HepG2 (cell line): Measurements from ENCODE around the gene SURF2. TPM values are rescaled to one million over a fixed set of nuclear protein-coding genes. Genes with fewer than 3 reads are reported as not detected.

Experiments used
- CCDC6 ChIP-seq: sonication (generic); formaldehyde crosslinking; IDR thresholded peaks from 2 replicates; pipeline ENCODE4 v1.8.1; 2022; ENCODE audit warnings: mild to moderate bottlenecking, missing genetic modification reagents, moderate library complexity
- CREB3 ChIP-seq: sonication (generic); formaldehyde crosslinking; IDR thresholded peaks from 2 replicates; pipeline ENCODE4 v1.5.0; 2020; ENCODE audit warnings: missing genetic modification reagents
- ERF ChIP-seq: IDR thresholded peaks from 2 replicates; pipeline ENCODE4 v1.6.1; 2018; ENCODE audit warnings: missing biosample characterization, missing genetic modification reagents
- HHEX ChIP-seq: IDR thresholded peaks from 2 replicates; pipeline ENCODE4 v1.6.1; 2016; ENCODE audit warnings: control low read depth
- MAX ChIP-seq: IDR thresholded peaks from 2 replicates; pipeline ENCODE4 v1.6.1; 2012; ENCODE audit warnings: inconsistent platforms
- MIER3 ChIP-seq: IDR thresholded peaks from 2 replicates; pipeline ENCODE4 v1.6.1; 2016; ENCODE audit warnings: missing compliant biosample characterization, borderline replicate concordance
- REL ChIP-seq: sonication (generic); formaldehyde crosslinking; conservative IDR thresholded peaks from 2 replicates; pipeline ENCODE4 v1.8.0; 2022; ENCODE audit warnings: mild to moderate bottlenecking, missing genetic modification reagents, moderate library complexity
- SALL1 ChIP-seq: sonication (generic); formaldehyde crosslinking; IDR thresholded peaks from 2 replicates; pipeline ENCODE4 v1.8.0; 2022; ENCODE audit warnings: mild to moderate bottlenecking, missing genetic modification reagents
- SAP130 ChIP-seq: IDR thresholded peaks from 2 replicates; pipeline ENCODE4 v1.6.1; 2016; ENCODE audit warnings: low read depth
- SOX6 ChIP-seq, 2 experiments: fragments of 450-650 bp in 1 of 2; sonication (generic) in 1 of 2; formaldehyde crosslinking in 1 of 2; IDR thresholded peaks; 2 replicates each; pipeline versions ENCODE4 v1.4.0 to v1.6.1; 2017 to 2020; ENCODE audit warnings: antibody characterized with exemption in 1 of 2, mild to moderate bottlenecking in 1 of 2, missing genetic modification reagents in 1 of 2
- TAF1 ChIP-seq: sonication (generic); formaldehyde crosslinking; IDR thresholded peaks from 2 replicates; pipeline ENCODE4 v1.4.0; 2020; ENCODE audit warnings: missing genetic modification reagents
- TFE3 ChIP-seq: IDR thresholded peaks from 2 replicates; pipeline ENCODE4 v1.6.1; 2016
- UBTF ChIP-seq: sonication (generic); formaldehyde crosslinking; IDR thresholded peaks from 2 replicates; pipeline ENCODE4 v1.4.0; 2020; ENCODE audit warnings: mild to moderate bottlenecking, missing genetic modification reagents
- ZBTB14 ChIP-seq: sonication (generic); formaldehyde crosslinking; IDR thresholded peaks from 2 replicates; pipeline ENCODE4 v1.4.0; 2020; ENCODE audit warnings: missing genetic modification reagents
- ZNF207 ChIP-seq: fragments of 450-650 bp; IDR thresholded peaks from 2 replicates; pipeline ENCODE4 v1.6.1; 2016; ENCODE audit warnings: antibody characterized with exemption, borderline replicate concordance
- ZNF431 ChIP-seq: sonication (generic); formaldehyde crosslinking; IDR thresholded peaks from 2 replicates; pipeline ENCODE4 v1.9.0; 2022; ENCODE audit warnings: missing genetic modification reagents, low read depth, mild to moderate bottlenecking, borderline replicate concordance
- ZNF558 ChIP-seq: sonication (generic); formaldehyde crosslinking; IDR thresholded peaks from 2 replicates; pipeline ENCODE4 v1.9.0; 2022; ENCODE audit warnings: mild to moderate bottlenecking, missing genetic modification reagents, borderline replicate concordance
- ZNF768 ChIP-seq: sonication (generic); formaldehyde crosslinking; IDR thresholded peaks from 2 replicates; pipeline ENCODE4 v1.4.0; 2020; ENCODE audit warnings: missing genetic modification reagents
- ZNF777 ChIP-seq: sonication (generic); formaldehyde crosslinking; IDR thresholded peaks from 2 replicates; pipeline ENCODE4 v1.4.0; 2020; ENCODE audit warnings: missing genetic modification reagents
- ZNF800 ChIP-seq: sonication (generic); formaldehyde crosslinking; IDR thresholded peaks from 2 replicates; pipeline ENCODE4 v1.4.0; 2020; ENCODE audit warnings: missing genetic modification reagents
- polyA plus RNA-seq, 8 experiments: library from polyadenylated mRNA; depleted of rRNA in 3 of 8; stranded (reverse) in 7 of 8; unstranded in 1 of 8; fragments of >200 nt; fragmentation: Illumina TruSeq in 4 of 8; extraction: Trizol in 4 of 8; gene quantifications; 2 replicates each; pipeline versions ENCODE4 v1.2.1 to v1.2.3, GENCODE V29; 2011 to 2016; ENCODE audit warnings: low read depth in 4 of 8, missing spikeins in 1 of 8, mixed read lengths in 1 of 8; ENCODE audit not compliant: insufficient read depth in 1 of 8
- total RNA-seq, 5 experiments: library from RNA; depleted of rRNA; stranded (reverse); fragments of >200 nt; fragmentation: Illumina TruSeq; extraction: Trizol; gene quantifications; 2 replicates each; pipeline ENCODE4 v1.2.3, GENCODE V29; 2016; ENCODE audit warnings: low read depth in 1 of 5

Gene SURF2
- total and polyA plus RNA-seq, 2 of the 13 experiments (the other 11 are each of a cell fraction or from before 2014, with no cell fraction given) = 6.3 to 13.6 TPM

- peak; percentile 38; the same call in 1 of the 2 replicates for TF ChIP-seq TFE3 (CRISPR knock-in tag)
- no peak for TF ChIP-seq HHEX (CRISPR knock-in tag)
- peak; percentile 81; the same call in 1 of the 2 replicates for TF ChIP-seq CREB3 (CRISPR knock-in tag)
- peak; percentile 31; the same call in 1 of the 2 replicates for TF ChIP-seq ZNF431
- TF ChIP-seq SOX6 (IDR thresholded peaks at IDR 0.05) = no peak
- 0 out of 2 replicates have a peak, but pooled peaks have one; percentile 10 for TF ChIP-seq SOX6 (CRISPR knock-in tag; IDR thresholded peaks at IDR 0.05)
- no peak for TF ChIP-seq MIER3
- peak; percentile 15; the same call in 1 of the 2 replicates for TF ChIP-seq ZNF768
- TF ChIP-seq TAF1 = peak; percentile 76
- peak; percentile 82 for TF ChIP-seq SAP130 (CRISPR knock-in tag)
- TF ChIP-seq ZNF207 = no peak
- TF ChIP-seq REL (CRISPR knock-in tag) = 0 out of 2 replicates have a peak, but pooled peaks have one; percentile 37
- peak; percentile 31; the same call in 1 of the 2 replicates for TF ChIP-seq CCDC6
- peak; percentile 87 for TF ChIP-seq UBTF (CRISPR knock-in tag)
- peak; percentile 95 for TF ChIP-seq MAX
- TF ChIP-seq SALL1 (CRISPR knock-in tag) = peak; percentile 80
- peak; percentile 63; the same call in 1 of the 2 replicates for TF ChIP-seq ZNF777 (CRISPR knock-in tag)
- TF ChIP-seq ZNF558 = peak; percentile 79; the same call in 1 of the 2 replicates
- no peak for TF ChIP-seq ZBTB14
- TF ChIP-seq ZNF800 = no peak
- peak; percentile 34 for TF ChIP-seq ERF (CRISPR knock-in tag)
Observed at GRCh38 chr9:133375724-133376654, 19.6 kb downstream of the SURF2 start, which contains the start of the genes STKLD1 and SURF4 (continued).
